KOPT-K1 (cell line): ENCODE results near the gene MLLT3.

ENCODE experiments used
- H3K27ac ChIP-seq: fragments of 200-600 bp; sonication (generic); 2 replicates; pipeline ENCODE4 v1.5.1; 2016; ENCODE audit warnings: antibody characterized with exemption, mild to moderate bottlenecking, low read depth, low read length; ENCODE audit not compliant: poor library complexity, severe bottlenecking
- H3K36me3 ChIP-seq: fragments of 200-600 bp; sonication (generic); 2 replicates; pipeline ENCODE4 v1.5.1; 2017; ENCODE audit warnings: antibody characterized with exemption, mild to moderate bottlenecking, low read length, moderate library complexity; ENCODE audit not compliant: insufficient read depth
- H3K9me3 ChIP-seq: fragments of 200-600 bp; sonication (generic); 2 replicates; pipeline ENCODE4 v1.5.1; 2017; ENCODE audit warnings: antibody characterized with exemption, low read length, mild to moderate bottlenecking; ENCODE audit not compliant: insufficient read depth, poor library complexity, severe bottlenecking

Gene MLLT3

GRCh38 chr9:20480249-20480648 is 142.1 kb downstream of the MLLT3 start:
- Histone ChIP-seq H3K36me3 (no peaks in the 10 kb centered on the region), H3K27ac (no peak overlapping the region), H3K9me3 (no peaks in the 10 kb centered on the region)

- Histone ChIP-seq H3K36me3 (no peaks in the 10 kb centered on the region), H3K9me3 (no peaks in the 10 kb centered on the region)
These were observed 142.7 kb downstream of the MLLT3 start for GRCh38 chr9:20479419-20480155.

GRCh38 chr9:20478786-20479185 is 143.5 kb downstream of the MLLT3 start:
- no peaks in the 10 kb centered on the region for H3K9me3 ChIP-seq
- no peaks in the 10 kb centered on the region for H3K36me3 ChIP-seq
- H3K27ac ChIP-seq, result no peak overlapping the region

More at GRCh38 chr9:20479419-20480155, 142.7 kb downstream of the MLLT3 start:
- H3K27ac ChIP-seq, result no peak overlapping the region

- Histone ChIP-seq H3K36me3 (no peaks in the 10 kb centered on the region), H3K9me3 (no peaks in the 10 kb centered on the region), H3K27ac (no peak overlapping the region)
These were observed 144.2 kb downstream of the MLLT3 start for GRCh38 chr9:20477940-20478620.

- Histone ChIP-seq H3K27ac (no peak overlapping the region), H3K9me3 (no peaks in the 10 kb centered on the region), H3K36me3 (no peaks in the 10 kb centered on the region)
These were observed 145.3 kb downstream of the MLLT3 start for GRCh38 chr9:20476912-20477521.

GRCh38 chr9:20474496-20474895 is 147.8 kb downstream of the MLLT3 start:
- Histone ChIP-seq H3K36me3 (no peaks in the 10 kb centered on the region), H3K27ac (no peak overlapping the region), H3K9me3 (no peaks in the 10 kb centered on the region)

GRCh38 chr9:20473515-20474013 is 148.7 kb downstream of the MLLT3 start:
- H3K27ac ChIP-seq, result no peak overlapping the region
- no peaks in the 10 kb centered on the region for H3K36me3 ChIP-seq
- no peaks in the 10 kb centered on the region for H3K9me3 ChIP-seq

GRCh38 chr9:20472342-20473045 is 149.8 kb downstream of the MLLT3 start:
- Histone ChIP-seq H3K36me3 (no peaks in the 10 kb centered on the region), H3K9me3 (no peaks in the 10 kb centered on the region), H3K27ac (no peak overlapping the region)

GRCh38 chr9:20466328-20467008 is 155.8 kb downstream of the MLLT3 start:
- H3K36me3 ChIP-seq, result no peaks in the 10 kb centered on the region
- H3K9me3 ChIP-seq, result no peaks in the 10 kb centered on the region
- no peak overlapping the region for H3K27ac ChIP-seq

GRCh38 chr9:20464242-20464641 is 158.1 kb downstream of the MLLT3 start:
- Histone ChIP-seq H3K27ac (no peak overlapping the region), H3K36me3 (no peaks in the 10 kb centered on the region), H3K9me3 (no peaks in the 10 kb centered on the region)

GRCh38 chr9:20463823-20464222 is 158.5 kb downstream of the MLLT3 start:
- no peaks in the 10 kb centered on the region for H3K9me3 ChIP-seq
- no peaks in the 10 kb centered on the region for H3K36me3 ChIP-seq
- no peak overlapping the region for H3K27ac ChIP-seq

- Histone ChIP-seq H3K9me3 (no peaks in the 10 kb centered on the region), H3K27ac (no peak overlapping the region), H3K36me3 (no peaks in the 10 kb centered on the region)
These were observed 159.9 kb downstream of the MLLT3 start for GRCh38 chr9:20462410-20462809.

- H3K36me3 ChIP-seq, result peaks cover 8% of the 10 kb centered on the region
- no peaks in the 10 kb centered on the region for H3K9me3 ChIP-seq
- H3K27ac ChIP-seq, result no peak overlapping the region
These were observed 175.0 kb downstream of the MLLT3 start for GRCh38 chr9:20447291-20447690.

GRCh38 chr9:20446248-20446647 is 176.1 kb downstream of the MLLT3 start:
- H3K9me3 ChIP-seq, result no peaks in the 10 kb centered on the region
- no peak overlapping the region for H3K27ac ChIP-seq
- H3K36me3 ChIP-seq, result peaks cover 8% of the 10 kb centered on the region
